Chondrocyte (in vitro differentiated cells): ENCODE data around the gene INPP4B. TPM values are rescaled to one million over a fixed set of nuclear protein-coding genes. Genes with fewer than 3 reads are reported as not detected.

ENCODE experiments used
- DNase-seq: peaks from one replicate; pipeline ENCODE4 v3.0.0; 2021; ENCODE audit warnings: mixed read lengths, low spot score
- H3K27ac Mint-ChIP-seq: one replicate; pipeline ENCODE4 v1.8.0; 2021; ENCODE audit warnings: mild to moderate bottlenecking, moderate library complexity, mixed read lengths; ENCODE audit not compliant: unreplicated experiment
- H3K27me3 Mint-ChIP-seq: 2 replicates; pipeline ENCODE4 v1.8.0; 2021; ENCODE audit warnings: low read depth, mixed read lengths
- H3K36me3 Mint-ChIP-seq: 2 replicates; pipeline ENCODE4 v1.8.0; 2021; ENCODE audit warnings: low read depth, mixed read lengths
- H3K4me1 Mint-ChIP-seq: 2 replicates; pipeline ENCODE4 v1.8.0; 2021; ENCODE audit warnings: low read depth, mild to moderate bottlenecking, mixed read lengths
- H3K4me3 Mint-ChIP-seq: one replicate; pipeline ENCODE4 v1.8.0; 2021; ENCODE audit warnings: mild to moderate bottlenecking, moderate library complexity, mixed read lengths; ENCODE audit not compliant: unreplicated experiment
- H3K9me3 Mint-ChIP-seq: 2 replicates; pipeline ENCODE4 v1.8.0; 2021; ENCODE audit warnings: low read depth, mixed read lengths
- CTCF ChIP-seq: fragments of 200-600 bp; sonication (generic); IDR thresholded peaks from 2 replicates; pipeline ENCODE4 v1.5.0; 2021; ENCODE audit warnings: antibody characterized with exemption, mild to moderate bottlenecking, moderate library complexity
- total RNA-seq: library from RNA; stranded (reverse); gene quantifications from 3 replicates; pipeline ENCODE4 v1.2.1, GENCODE V29; 2021

Gene INPP4B
- total RNA-seq, 1 donor from 2014 or later: 30.0 TPM

- peak; percentile 86 for DNase-seq
- peak overlapping the region; percentile 94 for H3K4me3 Mint-ChIP-seq
- peak overlapping the region; percentile 88 for H3K27ac Mint-ChIP-seq
- no peaks in the 10 kb centered on the region for H3K36me3 Mint-ChIP-seq
- H3K27me3 Mint-ChIP-seq: peaks cover 11% of the 10 kb centered on the region
- TF ChIP-seq CTCF: no peak
- no peaks in the 10 kb centered on the region for H3K9me3 Mint-ChIP-seq
- peaks cover 8% of the 10 kb centered on the region for H3K4me1 Mint-ChIP-seq
Observed at GRCh38 chr4:142845293-142846107, 601 bp downstream of the INPP4B start.

GRCh38 chr4:142844782-142845181, 1.3 kb downstream of the INPP4B start:
- Mint-ChIP-seq H3K27me3 (peaks cover 11% of the 10 kb centered on the region), H3K36me3 (no peaks in the 10 kb centered on the region), H3K9me3 (no peaks in the 10 kb centered on the region), H3K27ac (no peak overlapping the region), H3K4me3 (no peak overlapping the region), H3K4me1 (peaks cover 8% of the 10 kb centered on the region)
- TF ChIP-seq CTCF: no peak
- DNase-seq: no peak

GRCh38 chr4:142840516-142841123, 5.5 kb downstream of the INPP4B start:
- Mint-ChIP-seq H3K9me3 (no peaks in the 10 kb centered on the region), H3K4me1 (peaks cover 8% of the 10 kb centered on the region), H3K27ac (no peak overlapping the region), H3K36me3 (no peaks in the 10 kb centered on the region), H3K4me3 (no peak overlapping the region), H3K27me3 (peaks cover 5% of the 10 kb centered on the region)
- no peak for DNase-seq
- peak; percentile 95 for TF ChIP-seq CTCF

GRCh38 chr4:142838778-142839177, 7.3 kb downstream of the INPP4B start:
- H3K36me3 Mint-ChIP-seq: no peaks in the 10 kb centered on the region

More at GRCh38 chr4:142838778-142839177, 7.3 kb downstream of the INPP4B start:
- H3K4me1 Mint-ChIP-seq: no peaks in the 10 kb centered on the region
- no peak for TF ChIP-seq CTCF
- no peak overlapping the region for H3K4me3 Mint-ChIP-seq
- H3K27ac Mint-ChIP-seq: no peak overlapping the region
- no peak for DNase-seq
- no peaks in the 10 kb centered on the region for H3K9me3 Mint-ChIP-seq
- no peaks in the 10 kb centered on the region for H3K27me3 Mint-ChIP-seq
